GM20000 (cell line): ENCODE measurements around the gene PLCD3.
A peak's percentile ranks its signal among the peaks of the same experiment; 100 is the strongest.

ENCODE experiments used
- DNase-seq: peaks from one replicate; pipeline ENCODE4 v3.0.0; 2012; ENCODE audit warnings: low spot score
- CTCF ChIP-seq: IDR thresholded peaks from 2 replicates; pipeline ENCODE4 v1.5.1; 2012; ENCODE audit warnings: mild to moderate bottlenecking, control low read depth; ENCODE audit errors: extremely low read depth, missing control alignments

Gene PLCD3

DNA sequence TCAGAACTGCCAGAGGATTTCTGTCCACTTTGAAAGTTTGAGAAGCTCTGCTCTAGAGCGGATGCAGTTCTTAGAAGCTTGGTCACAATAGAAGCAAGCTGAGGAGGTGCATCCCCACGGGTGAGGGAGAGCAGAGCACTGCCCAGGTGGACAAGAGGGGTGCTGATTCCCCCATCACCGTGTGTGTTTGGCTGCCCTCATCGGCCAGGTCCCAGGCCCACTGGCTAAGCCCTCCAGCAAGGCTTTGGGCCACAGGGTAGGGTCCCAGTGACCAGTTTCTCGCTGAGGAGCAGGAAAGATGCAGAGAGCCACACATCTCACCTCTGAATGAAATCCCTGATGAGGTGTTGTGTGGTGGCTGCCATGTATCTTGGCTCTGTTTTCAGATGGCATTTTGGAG is 44.3 kb downstream of the PLCD3 start:
- TF ChIP-seq CTCF = no peak
- DNase-seq = no peak

DNA sequence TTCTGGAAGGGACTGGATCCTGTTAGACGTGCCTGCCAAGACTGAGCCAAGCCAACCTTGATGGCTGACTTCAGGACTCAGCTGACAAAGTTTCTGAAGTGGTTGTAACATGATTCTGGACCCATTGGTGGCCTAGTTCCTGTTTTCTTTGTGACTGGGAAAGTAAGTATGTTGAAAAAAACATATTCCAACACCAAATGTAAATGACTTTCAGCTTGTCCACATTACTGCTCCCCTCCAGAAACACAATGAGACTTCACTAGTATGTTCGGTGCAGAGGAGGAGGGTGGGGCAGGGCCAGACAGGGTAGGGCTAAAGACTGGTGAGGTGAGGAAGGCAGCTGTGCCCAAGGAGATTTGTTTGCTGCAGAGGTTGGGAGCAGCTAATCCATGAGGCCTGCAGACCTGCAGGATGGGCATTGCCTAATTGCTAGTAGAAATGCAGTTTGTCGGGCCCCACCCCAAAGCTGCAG is 44.8 kb downstream of the PLCD3 start:
- TF ChIP-seq CTCF = no peak
- no peak for DNase-seq

GRCh38 chr17:45086865-45087503 is 45.3 kb downstream of the PLCD3 start:
- no peak for DNase-seq
- no peak for TF ChIP-seq CTCF

- TF ChIP-seq CTCF = no peak
- DNase-seq = no peak
Measured at GRCh38 chr17:45086391-45086790, 45.9 kb downstream of the PLCD3 start.

DNA sequence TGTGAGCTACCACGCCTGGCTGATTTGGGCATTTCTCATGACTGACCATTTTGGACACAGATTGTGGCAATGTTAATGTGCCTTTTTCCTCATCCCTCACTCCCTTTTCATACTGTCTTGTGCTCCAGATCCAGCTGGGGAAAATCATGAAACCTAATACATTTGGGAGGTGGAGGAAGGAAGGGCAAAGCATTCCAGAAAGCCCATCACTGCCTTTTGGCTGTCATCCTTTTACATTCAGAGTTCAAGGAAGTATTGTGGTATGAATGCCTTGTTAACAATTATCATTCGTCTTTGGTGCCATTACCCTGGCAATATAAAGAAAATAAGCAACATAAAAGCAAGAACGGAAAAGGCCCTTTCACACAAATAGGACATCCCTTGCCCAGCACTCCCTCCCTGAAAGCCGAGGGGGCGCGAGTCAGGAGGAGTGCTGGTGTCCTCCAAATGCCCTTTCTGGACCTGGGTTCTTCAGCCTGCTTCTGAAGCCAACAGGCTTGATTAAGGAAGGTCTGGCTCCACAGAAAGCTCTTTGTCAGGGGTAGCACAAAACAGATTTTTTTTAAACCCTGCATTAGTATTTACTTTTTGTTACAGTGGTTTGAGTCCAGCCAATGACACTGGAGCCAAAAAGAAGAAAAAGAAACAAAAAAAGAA is 51.1 kb downstream of the PLCD3 start:
- TF ChIP-seq CTCF = no peak
- no peak for DNase-seq

- DNase-seq = peak; percentile 42
- no peak for TF ChIP-seq CTCF
Measured at GRCh38 chr17:45077643-45078042, 54.7 kb downstream of the PLCD3 start.

- no peak for TF ChIP-seq CTCF
- no peak for DNase-seq
Measured at GRCh38 chr17:45073414-45074070, 58.8 kb downstream of the PLCD3 start.
